ENCODE data around the gene TNNI3. TPM values are rescaled to one million over a fixed set of nuclear protein-coding genes. Genes with fewer than 3 reads are reported as not detected.
A peak's percentile ranks its signal among the peaks of the same experiment; 100 is the strongest.

The TNNI3 gene
- total and polyA plus RNA-seq, 9 of the 15 experiments (the other 6 are each of a cell fraction or from before 2014, with no cell fraction given), result 4.7 to 158 (median 42.0) TPM

- TF ChIP-seq, protein P1, sequence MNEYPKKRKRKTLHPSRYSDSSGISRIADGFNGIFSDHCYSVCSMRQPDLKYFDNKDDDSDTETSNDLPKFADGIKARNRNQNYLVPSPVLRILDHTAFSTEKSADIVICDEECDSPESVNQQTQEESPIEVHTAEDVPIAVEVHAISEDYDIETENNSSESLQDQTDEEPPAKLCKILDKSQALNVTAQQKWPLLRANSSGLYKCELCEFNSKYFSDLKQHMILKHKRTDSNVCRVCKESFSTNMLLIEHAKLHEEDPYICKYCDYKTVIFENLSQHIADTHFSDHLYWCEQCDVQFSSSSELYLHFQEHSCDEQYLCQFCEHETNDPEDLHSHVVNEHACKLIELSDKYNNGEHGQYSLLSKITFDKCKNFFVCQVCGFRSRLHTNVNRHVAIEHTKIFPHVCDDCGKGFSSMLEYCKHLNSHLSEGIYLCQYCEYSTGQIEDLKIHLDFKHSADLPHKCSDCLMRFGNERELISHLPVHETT (CRISPR knock-in tag; conservative IDR thresholded peaks at IDR 0.05 in 1 of 2, IDR thresholded peaks at IDR 0.05 in 1 of 2), result peak in 1 of 2 experiments; percentile 49; a peak in 1 of 4 replicates
- TF ChIP-seq EP300 (IDR thresholded peaks at IDR 0.05; ENCODE audit: low read length) (peak; percentile 57; the same call in 1 of the 2 replicates), CBFA2T3 (IDR thresholded peaks at IDR 0.05) (peak; percentile 68), LCOR (CRISPR knock-in tag; IDR thresholded peaks at IDR 0.05) (0 out of 2 replicates have a peak, but pooled peaks have one; percentile 31), BRD4 (IDR thresholded peaks at IDR 0.05) (no peak), NR2F6 (CRISPR knock-in tag; IDR thresholded peaks at IDR 0.05) (no peak), CBX3 (IDR thresholded peaks at IDR 0.05; ENCODE audit: borderline replicate concordance in 1 of 2, low read length in 2 of 2) (peak in 1 of 2 experiments; percentile 67; a peak in 1 of 3 replicates), GABPA (tag; conservative IDR thresholded peaks at IDR 0.05; ENCODE audit: low read depth) (no peak), PTBP1 (IDR thresholded peaks at IDR 0.05; ENCODE audit: low read depth, low read length) (no peak), HNRNPH1 (optimal IDR thresholded peaks at IDR 0.05; ENCODE audit: low read depth, low read length) (no peak), MTA3 (IDR thresholded peaks at IDR 0.05; ENCODE audit: borderline replicate concordance) (peak; percentile 49; the same call in 1 of the 2 replicates), CHD2 (IDR thresholded peaks at IDR 0.05; ENCODE audit: low read depth, low read length) (no peak), FOSL1 (tag; conservative IDR thresholded peaks at IDR 0.05) (no peak), ZFP30 (CRISPR knock-in tag; IDR thresholded peaks at IDR 0.05; ENCODE audit: borderline replicate concordance) (no peak)
- TF ChIP-seq, protein P2, sequence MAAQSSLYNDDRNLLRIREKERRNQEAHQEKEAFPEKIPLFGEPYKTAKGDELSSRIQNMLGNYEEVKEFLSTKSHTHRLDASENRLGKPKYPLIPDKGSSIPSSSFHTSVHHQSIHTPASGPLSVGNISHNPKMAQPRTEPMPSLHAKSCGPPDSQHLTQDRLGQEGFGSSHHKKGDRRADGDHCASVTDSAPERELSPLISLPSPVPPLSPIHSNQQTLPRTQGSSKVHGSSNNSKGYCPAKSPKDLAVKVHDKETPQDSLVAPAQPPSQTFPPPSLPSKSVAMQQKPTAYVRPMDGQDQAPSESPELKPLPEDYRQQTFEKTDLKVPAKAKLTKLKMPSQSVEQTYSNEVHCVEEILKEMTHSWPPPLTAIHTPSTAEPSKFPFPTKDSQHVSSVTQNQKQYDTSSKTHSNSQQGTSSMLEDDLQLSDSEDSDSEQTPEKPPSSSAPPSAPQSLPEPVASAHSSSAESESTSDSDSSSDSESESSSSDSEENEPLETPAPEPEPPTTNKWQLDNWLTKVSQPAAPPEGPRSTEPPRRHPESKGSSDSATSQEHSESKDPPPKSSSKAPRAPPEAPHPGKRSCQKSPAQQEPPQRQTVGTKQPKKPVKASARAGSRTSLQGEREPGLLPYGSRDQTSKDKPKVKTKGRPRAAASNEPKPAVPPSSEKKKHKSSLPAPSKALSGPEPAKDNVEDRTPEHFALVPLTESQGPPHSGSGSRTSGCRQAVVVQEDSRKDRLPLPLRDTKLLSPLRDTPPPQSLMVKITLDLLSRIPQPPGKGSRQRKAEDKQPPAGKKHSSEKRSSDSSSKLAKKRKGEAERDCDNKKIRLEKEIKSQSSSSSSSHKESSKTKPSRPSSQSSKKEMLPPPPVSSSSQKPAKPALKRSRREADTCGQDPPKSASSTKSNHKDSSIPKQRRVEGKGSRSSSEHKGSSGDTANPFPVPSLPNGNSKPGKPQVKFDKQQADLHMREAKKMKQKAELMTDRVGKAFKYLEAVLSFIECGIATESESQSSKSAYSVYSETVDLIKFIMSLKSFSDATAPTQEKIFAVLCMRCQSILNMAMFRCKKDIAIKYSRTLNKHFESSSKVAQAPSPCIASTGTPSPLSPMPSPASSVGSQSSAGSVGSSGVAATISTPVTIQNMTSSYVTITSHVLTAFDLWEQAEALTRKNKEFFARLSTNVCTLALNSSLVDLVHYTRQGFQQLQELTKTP (IDR thresholded peaks at IDR 0.05; ENCODE audit: low read depth in 1 of 2, partially characterized antibody in 2 of 2), result peak in 1 of 2 experiments; percentile 15
- TF ChIP-seq, protein P3, sequence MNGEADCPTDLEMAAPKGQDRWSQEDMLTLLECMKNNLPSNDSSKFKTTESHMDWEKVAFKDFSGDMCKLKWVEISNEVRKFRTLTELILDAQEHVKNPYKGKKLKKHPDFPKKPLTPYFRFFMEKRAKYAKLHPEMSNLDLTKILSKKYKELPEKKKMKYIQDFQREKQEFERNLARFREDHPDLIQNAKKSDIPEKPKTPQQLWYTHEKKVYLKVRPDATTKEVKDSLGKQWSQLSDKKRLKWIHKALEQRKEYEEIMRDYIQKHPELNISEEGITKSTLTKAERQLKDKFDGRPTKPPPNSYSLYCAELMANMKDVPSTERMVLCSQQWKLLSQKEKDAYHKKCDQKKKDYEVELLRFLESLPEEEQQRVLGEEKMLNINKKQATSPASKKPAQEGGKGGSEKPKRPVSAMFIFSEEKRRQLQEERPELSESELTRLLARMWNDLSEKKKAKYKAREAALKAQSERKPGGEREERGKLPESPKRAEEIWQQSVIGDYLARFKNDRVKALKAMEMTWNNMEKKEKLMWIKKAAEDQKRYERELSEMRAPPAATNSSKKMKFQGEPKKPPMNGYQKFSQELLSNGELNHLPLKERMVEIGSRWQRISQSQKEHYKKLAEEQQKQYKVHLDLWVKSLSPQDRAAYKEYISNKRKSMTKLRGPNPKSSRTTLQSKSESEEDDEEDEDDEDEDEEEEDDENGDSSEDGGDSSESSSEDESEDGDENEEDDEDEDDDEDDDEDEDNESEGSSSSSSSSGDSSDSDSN (IDR thresholded peaks at IDR 0.05; ENCODE audit: borderline replicate concordance in 1 of 2, low read depth in 2 of 2, low read length in 2 of 2), result no peak; a peak in 1 of 4 replicates
- TF ChIP-seq, protein P4, sequence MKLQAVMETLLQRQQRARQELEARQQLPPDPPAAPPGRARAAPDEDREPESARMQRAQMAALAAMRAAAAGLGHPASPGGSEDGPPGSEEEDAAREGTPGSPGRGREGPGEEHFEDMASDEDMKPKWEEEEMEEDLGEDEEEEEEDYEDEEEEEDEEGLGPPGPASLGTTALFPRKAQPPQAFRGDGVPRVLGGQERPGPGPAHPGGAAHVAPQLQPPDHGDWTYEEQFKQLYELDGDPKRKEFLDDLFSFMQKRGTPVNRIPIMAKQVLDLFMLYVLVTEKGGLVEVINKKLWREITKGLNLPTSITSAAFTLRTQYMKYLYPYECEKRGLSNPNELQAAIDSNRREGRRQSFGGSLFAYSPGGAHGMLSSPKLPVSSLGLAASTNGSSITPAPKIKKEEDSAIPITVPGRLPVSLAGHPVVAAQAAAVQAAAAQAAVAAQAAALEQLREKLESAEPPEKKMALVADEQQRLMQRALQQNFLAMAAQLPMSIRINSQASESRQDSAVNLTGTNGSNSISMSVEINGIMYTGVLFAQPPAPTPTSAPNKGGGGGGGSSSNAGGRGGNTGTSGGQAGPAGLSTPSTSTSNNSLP (IDR thresholded peaks at IDR 0.05; ENCODE audit: borderline replicate concordance, low read depth, low read length), result no peak
These were observed 11.3 kb downstream of the TNNI3 start (continued) for GRCh38 chr19:55146078-55146704.
